ENCODE results near the gene NABP2.
A peak's percentile ranks its signal among the peaks of the same experiment; 100 is the strongest.
"Not testable (repeated sequence)": the region's sequence is repeated elsewhere in the genome, so short reads cannot be mapped to it uniquely, and the experiment has no call there.

The NABP2 gene

DNA sequence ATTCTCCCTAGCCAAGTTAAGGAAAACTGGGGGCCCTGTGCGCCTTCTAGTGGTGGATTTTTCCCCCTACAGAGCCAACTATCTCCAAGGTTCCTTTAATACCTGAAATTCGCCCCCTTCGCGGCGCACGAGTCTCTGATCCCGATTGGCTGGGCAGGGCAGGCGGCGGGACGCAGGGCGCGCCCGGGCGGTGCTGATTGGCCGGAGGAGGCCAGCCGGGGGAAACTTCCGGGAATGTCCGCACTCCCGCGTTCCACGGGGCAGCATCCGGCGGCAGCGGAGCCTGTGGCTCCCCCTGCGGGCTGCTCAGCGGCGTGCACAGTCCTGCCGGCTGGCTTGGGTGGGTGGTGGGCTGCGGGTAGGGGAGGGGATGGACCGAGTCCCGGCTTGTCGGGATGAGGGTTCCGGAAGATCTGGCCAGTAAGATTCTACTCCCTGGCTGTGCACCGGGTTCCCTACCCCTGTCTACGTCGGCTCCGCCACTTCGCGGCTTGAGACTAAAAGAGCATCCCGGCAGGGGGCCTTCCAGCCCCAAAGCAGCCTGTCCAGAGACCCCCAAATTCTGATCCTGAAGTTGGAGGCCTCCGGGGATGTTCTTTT is at the start of gene NABP2:
Gene NABP2, plus strand, starts transcription at position 241 of the 600 bp plus-strand sequence. CDS start 515 bp downstream, outside the sequence.
- Mint-ChIP-seq H3K36me3 (ENCODE audit: low read depth) (peaks cover 59% of the 10 kb centered on the region), H3K4me1 (ENCODE audit: low read depth) (peaks cover 46% of the 10 kb centered on the region), H3K27me3 (no peaks in the 10 kb centered on the region), H3K4me3 (peak within 1 kb of the TSS; percentile 93), H3K9me3 (no peaks in the 10 kb centered on the region), H3K27ac (peak within 1 kb of the TSS; percentile 95)
- DNase-seq, result peak; percentile 96

DNA sequence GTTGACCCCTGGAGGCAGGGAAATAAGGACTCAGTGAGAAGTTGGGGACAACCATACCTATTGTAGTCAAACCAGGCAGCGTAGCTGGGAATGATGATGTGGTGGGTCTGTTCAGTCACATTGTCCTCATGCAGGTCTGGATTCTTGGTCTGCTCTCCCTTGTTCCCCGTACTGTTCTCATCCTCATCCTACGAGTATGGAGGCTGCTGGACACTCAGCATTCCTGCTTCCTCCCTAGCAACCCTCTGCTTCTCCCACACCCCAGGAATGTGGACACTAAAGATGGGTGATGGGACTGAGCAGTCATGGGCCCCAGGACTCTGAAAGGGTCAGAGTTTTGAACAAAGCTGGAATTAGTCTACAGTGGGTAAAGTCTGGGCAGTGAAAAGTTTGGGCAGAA is 45.8 kb upstream of the NABP2 start:
- peak overlapping the region; percentile 44 for H3K27ac Mint-ChIP-seq
- peaks cover 98% of the 10 kb centered on the region for H3K36me3 Mint-ChIP-seq (ENCODE audit: low read depth)
- DNase-seq, result no peak

DNA sequence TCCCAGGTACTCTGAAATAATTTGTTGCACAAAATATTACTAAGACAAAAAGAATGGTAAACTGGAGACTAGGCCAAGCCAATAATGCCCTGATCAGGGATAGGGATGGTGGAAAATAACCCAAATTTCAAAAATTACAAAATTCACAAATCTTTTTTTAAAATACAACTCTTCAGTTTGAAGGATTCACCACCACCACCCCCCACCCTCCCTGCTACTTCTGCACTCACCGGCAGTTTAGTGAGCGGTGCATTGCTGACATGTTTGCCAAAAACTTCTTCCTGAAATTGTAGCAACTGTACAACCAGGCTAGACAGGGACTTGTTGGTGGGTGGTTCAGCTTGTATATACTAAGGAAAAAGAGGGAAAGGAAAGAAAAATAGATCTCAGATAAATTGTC is 37.2 kb upstream of the NABP2 start:
- DNase-seq, result no peak
- Mint-ChIP-seq H3K4me1 (ENCODE audit: low read depth) (peaks cover 35% of the 10 kb centered on the region), H3K27ac (peak overlapping the region; percentile 84), H3K9me3 (no peaks in the 10 kb centered on the region), H3K36me3 (ENCODE audit: low read depth) (peaks cover 72% of the 10 kb centered on the region), H3K27me3 (no peaks in the 10 kb centered on the region), H3K4me3 (peak overlapping the region; percentile 82)

More for the DNA sequence above, 45.8 kb upstream of the NABP2 start:
- H3K9me3 Mint-ChIP-seq, result no peaks in the 10 kb centered on the region
- H3K27me3 Mint-ChIP-seq, result no peaks in the 10 kb centered on the region
- H3K4me1 Mint-ChIP-seq (ENCODE audit: low read depth), result no peaks in the 10 kb centered on the region
- H3K4me3 Mint-ChIP-seq, result no peak overlapping the region

DNA sequence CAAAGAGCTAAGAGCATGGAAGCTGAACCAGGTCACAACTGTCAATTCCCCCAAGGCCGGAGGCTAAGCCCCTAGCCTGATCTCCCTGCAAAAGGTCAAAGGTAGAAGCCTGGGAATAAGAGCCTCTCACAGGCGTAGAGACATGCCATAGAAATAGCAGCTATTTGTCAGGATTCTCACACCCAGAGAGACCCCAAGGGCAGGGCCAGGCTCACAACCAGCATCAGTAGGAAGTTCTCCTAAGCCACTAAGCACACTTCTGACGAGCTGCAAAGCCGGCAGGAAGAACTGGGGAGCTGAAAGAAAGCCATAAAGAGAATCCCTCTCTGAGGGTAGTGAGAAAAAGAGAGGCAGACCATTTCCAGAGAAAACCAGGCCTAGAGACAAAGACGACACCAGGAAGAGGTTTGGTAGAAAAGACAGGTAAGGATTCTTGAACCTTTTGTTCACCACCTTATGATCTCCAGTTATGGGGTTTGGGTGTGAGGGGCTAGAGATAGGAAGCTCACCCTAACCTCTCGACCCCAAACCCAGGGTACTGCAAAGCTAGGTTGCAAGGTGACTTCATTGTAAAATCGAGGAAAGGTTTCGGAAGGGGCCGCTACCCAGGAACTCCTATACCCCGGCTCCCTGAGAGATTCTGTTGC is 35.9 kb upstream of the NABP2 start:
- H3K9me3 Mint-ChIP-seq, result no peaks in the 10 kb centered on the region
- peak overlapping the region; percentile 76 for H3K27ac Mint-ChIP-seq
- peaks cover 43% of the 10 kb centered on the region for H3K4me1 Mint-ChIP-seq (ENCODE audit: low read depth)
- no peak for DNase-seq
- no peaks in the 10 kb centered on the region for H3K27me3 Mint-ChIP-seq
- H3K36me3 Mint-ChIP-seq (ENCODE audit: low read depth), result peaks cover 60% of the 10 kb centered on the region
- peak overlapping the region; percentile 82 for H3K4me3 Mint-ChIP-seq

DNA sequence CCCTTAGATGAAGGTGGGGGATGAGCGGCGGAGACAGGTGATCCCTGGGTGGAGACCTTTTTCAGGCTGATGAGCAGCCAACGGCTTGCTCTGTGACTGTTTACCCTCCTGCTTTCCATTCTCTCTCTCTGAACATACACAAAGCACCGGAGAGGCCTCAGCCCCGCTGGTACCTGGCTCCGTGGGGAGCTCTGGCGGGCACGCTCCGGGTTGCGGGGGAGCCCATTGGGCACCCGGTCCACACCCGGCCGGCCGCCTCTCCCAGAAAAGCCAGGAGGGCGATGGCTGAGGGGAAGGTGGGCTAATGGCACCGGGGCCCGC is 35.4 kb upstream of the NABP2 start:
- peaks cover 46% of the 10 kb centered on the region for H3K4me1 Mint-ChIP-seq (ENCODE audit: low read depth)

DNA sequence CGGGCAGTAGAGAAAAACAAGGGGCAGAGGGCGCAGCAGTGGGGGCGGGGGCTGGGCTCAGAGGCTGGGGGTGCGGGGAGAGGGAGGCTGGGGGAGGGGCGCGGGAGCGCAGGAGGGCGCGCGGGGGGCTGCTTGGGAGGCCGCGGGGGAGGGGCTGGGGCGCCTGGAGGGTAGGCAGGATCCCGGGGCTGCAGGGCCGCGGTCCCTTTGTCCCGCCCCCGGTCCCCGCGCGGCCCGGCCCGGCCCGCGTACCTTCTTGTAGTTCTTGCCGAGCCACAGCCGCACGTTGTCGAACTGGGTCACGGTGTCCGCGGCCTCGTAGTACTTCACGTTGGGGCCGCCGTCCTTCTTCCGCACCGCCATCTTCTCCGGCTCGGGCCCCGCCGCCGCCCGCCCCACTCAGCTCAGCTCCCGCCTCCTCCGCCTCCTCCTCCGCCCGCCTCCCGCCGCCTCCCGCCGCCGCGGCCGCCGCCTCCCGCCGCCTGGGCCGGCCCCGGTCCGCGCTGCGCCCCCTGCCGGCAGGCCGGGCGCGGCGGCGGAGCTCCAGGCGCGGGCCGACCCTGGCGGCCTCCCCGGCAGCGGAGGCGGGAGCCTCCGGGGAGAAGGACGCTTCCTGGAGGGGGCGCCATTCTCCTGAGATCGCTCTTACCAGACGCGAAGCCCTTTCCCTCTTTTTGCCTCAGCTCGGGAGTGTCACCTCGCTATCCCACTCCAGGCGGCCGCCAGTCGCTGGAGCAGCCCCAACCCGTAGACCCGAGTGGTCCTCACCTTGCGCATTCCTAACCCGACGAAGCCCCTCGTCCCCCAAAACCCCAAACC is 34.8 kb upstream of the NABP2 start, which contains the start of gene SMARCC2:
Gene SMARCC2, minus strand, starts transcription at position 385 of the 819 bp plus-strand sequence. Its CDS starts 22 bp downstream, at position 363.
- peak; percentile 89 for DNase-seq
- Mint-ChIP-seq H3K9me3 (no peaks in the 10 kb centered on the region), H3K4me3 (peak within 1 kb of the TSS; percentile 82), H3K27me3 (no peaks in the 10 kb centered on the region), H3K27ac (peak within 1 kb of the TSS; percentile 98), H3K36me3 (ENCODE audit: low read depth) (peaks cover 50% of the 10 kb centered on the region), H3K4me1 (ENCODE audit: low read depth) (peaks cover 46% of the 10 kb centered on the region)

More for the DNA sequence above, 35.4 kb upstream of the NABP2 start:
- no peaks in the 10 kb centered on the region for H3K27me3 Mint-ChIP-seq
- no peaks in the 10 kb centered on the region for H3K9me3 Mint-ChIP-seq
- peak; percentile 67 for DNase-seq
- H3K27ac Mint-ChIP-seq, result peak overlapping the region; percentile 76
- H3K36me3 Mint-ChIP-seq (ENCODE audit: low read depth), result peaks cover 56% of the 10 kb centered on the region
- H3K4me3 Mint-ChIP-seq, result peak overlapping the region; percentile 82

DNA sequence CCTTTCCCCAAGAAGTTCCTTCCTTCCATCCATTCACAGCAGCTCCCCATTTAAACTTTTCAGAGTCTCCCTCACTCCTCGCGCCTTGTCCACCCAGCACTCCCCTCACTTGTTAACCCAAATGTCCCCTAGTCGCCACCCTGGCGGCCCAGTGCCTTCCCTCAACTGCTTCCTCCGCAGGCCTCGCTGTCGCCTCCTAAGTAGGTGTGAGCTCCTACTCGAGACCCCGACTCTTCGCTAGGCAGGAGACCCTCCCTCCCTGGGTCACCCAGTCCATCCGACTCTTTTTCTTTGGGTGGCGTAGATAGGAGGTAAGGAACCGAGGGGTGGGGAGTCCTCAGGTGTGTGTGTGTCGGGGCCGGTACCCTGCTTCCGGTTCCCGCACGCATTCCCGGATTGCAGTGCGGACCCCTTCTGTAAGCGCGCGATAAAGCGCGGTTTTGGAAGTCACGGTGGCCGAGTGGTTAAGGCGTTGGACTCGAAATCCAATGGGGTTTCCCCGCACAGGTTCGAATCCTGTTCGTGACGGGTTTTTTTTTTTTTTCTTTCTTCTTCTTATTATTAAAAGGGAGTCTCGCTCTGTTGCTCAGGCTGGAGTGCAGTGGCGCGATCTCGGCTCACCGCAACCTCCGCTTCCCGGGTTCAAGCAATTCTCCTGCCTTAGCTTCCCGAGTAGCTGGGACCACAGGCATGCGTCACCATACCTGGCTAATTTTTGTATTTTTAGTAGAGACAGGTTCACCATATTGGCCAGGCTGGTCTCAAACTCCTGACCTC is 34.0 kb upstream of the NABP2 start:
- peak; percentile 98 for DNase-seq
- peaks cover 42% of the 10 kb centered on the region for H3K36me3 Mint-ChIP-seq (ENCODE audit: low read depth)
- H3K27ac Mint-ChIP-seq, result peak overlapping the region; percentile 98
- no peaks in the 10 kb centered on the region for H3K27me3 Mint-ChIP-seq
- H3K4me1 Mint-ChIP-seq (ENCODE audit: low read depth), result peaks cover 46% of the 10 kb centered on the region
- peak overlapping the region; percentile 82 for H3K4me3 Mint-ChIP-seq
- H3K9me3 Mint-ChIP-seq, result no peaks in the 10 kb centered on the region

DNA sequence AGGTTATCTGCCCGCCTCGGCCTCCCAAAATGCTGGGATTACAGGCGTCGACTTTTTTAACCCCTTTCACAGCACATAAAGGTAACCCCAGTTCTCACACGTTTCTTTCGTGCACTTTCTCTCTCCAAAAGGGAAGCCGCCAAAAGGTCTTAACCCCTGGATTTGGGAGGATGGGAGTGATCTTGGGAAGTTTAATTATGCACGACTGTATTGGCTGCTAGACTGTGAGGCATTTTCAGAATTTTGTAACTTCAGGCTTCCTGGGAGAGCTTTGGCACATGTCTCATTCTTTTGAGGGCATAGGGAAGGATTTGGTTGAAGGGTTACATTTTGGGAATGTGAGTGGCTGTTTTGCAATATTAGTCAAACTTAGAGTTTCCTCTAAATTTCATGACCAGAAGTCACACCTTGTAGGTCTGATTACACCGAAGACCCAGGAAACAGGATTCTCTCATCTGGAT is 33.4 kb upstream of the NABP2 start:
- no peak for DNase-seq
- peak overlapping the region; percentile 98 for H3K27ac Mint-ChIP-seq
- peak overlapping the region; percentile 82 for H3K4me3 Mint-ChIP-seq
- H3K36me3 Mint-ChIP-seq (ENCODE audit: low read depth), result peaks cover 37% of the 10 kb centered on the region
- H3K4me1 Mint-ChIP-seq (ENCODE audit: low read depth), result peaks cover 45% of the 10 kb centered on the region
- H3K27me3 Mint-ChIP-seq, result no peaks in the 10 kb centered on the region
- H3K9me3 Mint-ChIP-seq, result no peaks in the 10 kb centered on the region

DNA sequence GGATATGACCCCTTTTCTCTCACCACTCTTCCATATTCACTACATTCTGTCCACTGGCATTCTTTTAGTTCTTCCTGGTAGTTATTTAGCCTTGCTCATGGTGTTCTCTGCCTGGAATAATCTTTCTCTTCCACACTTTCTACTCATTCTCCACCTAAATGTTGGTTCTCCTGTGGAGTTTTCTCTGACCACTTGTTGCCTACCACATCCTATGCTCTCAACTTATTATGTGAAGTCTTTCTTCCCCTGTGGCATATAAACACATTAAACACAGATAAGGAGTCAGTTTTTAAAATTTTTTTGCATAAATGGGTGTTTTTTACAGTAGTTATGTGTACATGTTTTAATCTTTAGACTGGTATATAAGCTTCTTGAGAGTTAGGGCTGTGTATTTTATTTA is 31.6 kb upstream of the NABP2 start:
- Mint-ChIP-seq H3K4me3 (no peak overlapping the region), H3K36me3 (ENCODE audit: low read depth) (peaks cover 18% of the 10 kb centered on the region), H3K27ac (no peak overlapping the region), H3K4me1 (ENCODE audit: low read depth) (peaks cover 33% of the 10 kb centered on the region), H3K27me3 (no peaks in the 10 kb centered on the region), H3K9me3 (no peaks in the 10 kb centered on the region)
- no peak for DNase-seq

DNA sequence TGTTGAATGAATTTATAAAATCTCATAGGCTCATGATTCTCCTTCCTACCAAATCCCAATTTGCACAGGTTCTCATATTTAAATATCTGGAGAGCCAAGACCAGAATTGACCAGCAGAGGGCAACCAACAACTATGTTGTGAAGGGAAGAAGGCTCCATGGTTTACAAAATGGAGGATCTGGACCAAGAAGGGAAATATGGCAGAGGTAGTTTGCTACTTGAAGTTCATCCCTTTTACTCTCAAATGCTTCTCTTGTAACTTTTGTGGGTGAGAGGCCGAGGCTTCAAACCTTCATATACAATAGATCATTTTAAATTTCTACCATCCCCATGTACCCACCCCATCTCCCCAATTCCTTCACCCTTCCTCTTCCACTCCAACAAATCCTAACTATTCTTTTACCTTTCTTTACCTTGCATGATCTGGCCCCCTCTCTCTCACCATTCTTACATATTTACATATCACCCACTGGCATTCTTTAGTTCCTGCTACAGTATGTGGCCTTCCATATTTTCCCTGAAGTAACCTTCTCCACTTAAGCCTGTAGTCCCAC is 31.0 kb upstream of the NABP2 start:
- no peak overlapping the region for H3K4me3 Mint-ChIP-seq
- H3K27me3 Mint-ChIP-seq, result no peaks in the 10 kb centered on the region
- H3K4me1 Mint-ChIP-seq (ENCODE audit: low read depth), result peaks cover 28% of the 10 kb centered on the region
- no peaks in the 10 kb centered on the region for H3K9me3 Mint-ChIP-seq
- H3K27ac Mint-ChIP-seq, result peak overlapping the region; percentile 73
- peak; percentile 47 for DNase-seq
- H3K36me3 Mint-ChIP-seq (ENCODE audit: low read depth), result peaks cover 13% of the 10 kb centered on the region

DNA sequence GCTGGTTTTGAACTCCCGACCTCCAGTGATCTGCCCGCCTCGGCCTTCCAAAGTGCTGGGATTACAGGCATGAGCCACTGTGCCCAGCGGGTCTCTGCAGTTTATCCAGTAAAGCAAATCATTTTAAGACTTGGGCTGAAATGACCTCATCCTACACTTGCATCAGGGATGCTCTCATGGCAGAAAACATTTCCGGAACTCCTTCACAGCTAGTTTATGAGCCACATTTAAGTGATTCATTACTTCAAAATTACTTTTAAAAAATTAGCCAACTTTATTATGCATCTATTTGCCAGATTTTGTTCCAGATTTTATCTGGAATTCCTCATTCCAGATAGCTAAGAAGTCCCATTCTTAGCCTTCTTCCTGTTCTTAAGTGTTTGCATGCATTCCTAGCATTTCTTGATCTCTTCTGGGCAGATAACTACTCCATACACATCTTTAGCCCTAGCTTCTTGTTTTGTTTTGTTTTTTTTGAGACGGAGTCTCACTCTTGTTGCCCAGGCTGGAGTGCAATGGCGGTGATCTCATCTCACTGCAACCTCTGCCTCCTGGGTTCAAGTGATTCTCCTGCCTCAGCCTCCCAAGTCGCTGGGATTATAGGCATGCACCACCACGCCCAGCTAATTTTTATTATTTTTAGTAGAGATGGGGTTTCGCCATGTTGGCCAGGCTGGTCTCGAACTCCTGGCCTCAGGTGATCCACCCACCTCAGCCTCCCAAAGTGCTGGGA is 27.2 kb upstream of the NABP2 start:
- DNase-seq, H3K27ac Mint-ChIP-seq: not testable (repeated sequence)
- peaks cover 11% of the 10 kb centered on the region for H3K4me1 Mint-ChIP-seq (ENCODE audit: low read depth)

DNA sequence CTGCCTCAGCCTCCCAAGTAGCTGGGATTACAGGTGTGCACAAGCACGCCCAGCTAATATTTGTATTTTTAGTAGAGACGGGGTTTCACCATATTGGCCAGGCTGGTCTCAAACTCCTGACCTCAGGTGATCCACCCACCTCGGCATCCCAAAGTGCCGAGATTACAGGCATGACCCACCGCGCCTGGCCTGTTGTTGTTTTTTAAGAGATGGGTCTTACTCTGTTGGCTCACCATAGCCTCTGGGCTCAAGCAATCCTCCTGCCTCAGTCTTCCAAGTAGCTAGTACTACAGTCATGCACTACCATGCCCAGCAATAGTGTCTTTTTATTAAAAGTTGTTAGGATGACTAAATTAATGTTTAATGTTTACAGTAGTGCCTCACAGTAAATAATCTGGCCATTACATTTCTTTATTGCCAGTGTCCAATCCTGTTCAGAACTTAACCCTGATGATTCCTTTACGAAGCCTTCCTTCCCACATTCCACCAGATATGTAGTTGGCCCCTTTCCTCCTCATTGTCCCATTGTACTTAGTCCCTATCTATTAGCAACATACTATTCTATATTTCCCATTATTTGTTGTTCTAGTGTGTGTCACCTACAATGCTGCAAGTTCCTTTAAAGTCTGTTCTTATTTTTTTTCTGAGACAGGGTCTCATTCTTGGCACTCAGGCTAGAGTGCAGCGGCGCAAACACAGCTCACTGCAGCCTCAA is 26.1 kb upstream of the NABP2 start:
- Mint-ChIP-seq H3K4me1 (ENCODE audit: low read depth) (peaks cover 5% of the 10 kb centered on the region), H3K27me3 (no peaks in the 10 kb centered on the region), H3K4me3 (no peak overlapping the region), H3K27ac (no peak overlapping the region), H3K36me3 (ENCODE audit: low read depth) (no peaks in the 10 kb centered on the region), H3K9me3 (no peaks in the 10 kb centered on the region)
- DNase-seq, result no peak

More for the DNA sequence above, 27.2 kb upstream of the NABP2 start:
- not testable (repeated sequence) for H3K27me3 Mint-ChIP-seq; H3K4me3 Mint-ChIP-seq; H3K36me3 Mint-ChIP-seq (ENCODE audit: low read depth); H3K9me3 Mint-ChIP-seq

DNA sequence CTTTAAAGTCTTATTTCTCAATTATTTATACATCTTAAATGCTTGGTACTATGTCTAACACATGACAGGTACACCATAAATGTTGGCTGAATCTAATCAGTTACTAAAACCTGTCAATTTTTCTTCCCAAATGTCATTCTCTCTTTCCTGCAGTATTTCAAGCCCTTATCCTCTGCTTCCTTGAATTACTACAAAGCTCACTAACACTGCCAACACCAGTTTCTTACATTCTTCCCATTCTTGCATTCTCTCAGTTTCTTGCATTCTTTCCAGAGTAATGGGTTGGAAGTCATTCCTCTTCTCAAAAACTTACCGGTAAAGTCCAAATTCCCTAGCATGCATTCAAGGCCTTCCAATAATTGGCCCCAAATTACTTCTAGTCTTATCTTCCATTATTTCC is 25.3 kb upstream of the NABP2 start:
- Mint-ChIP-seq H3K27me3 (no peaks in the 10 kb centered on the region), H3K36me3 (ENCODE audit: low read depth) (no peaks in the 10 kb centered on the region), H3K4me3 (no peak overlapping the region), H3K27ac (no peak overlapping the region), H3K4me1 (ENCODE audit: low read depth) (no peaks in the 10 kb centered on the region), H3K9me3 (no peaks in the 10 kb centered on the region)
- no peak for DNase-seq
